PFSK-1 (cell line): ENCODE results near the gene ATP6V1F.

Experiments used
- FOXP2 ChIP-seq: optimal IDR thresholded peaks from 2 replicates; pipeline ENCODE3; 2011; ENCODE audit warnings: borderline replicate concordance, control low read depth, inconsistent platforms; ENCODE audit not compliant: insufficient read depth; ENCODE audit errors: extremely low read length, extremely low read depth
- POLR2AphosphoS5 ChIP-seq: IDR thresholded peaks from 2 replicates; pipeline ENCODE4 v1.6.1; 2012; ENCODE audit warnings: low read depth, mild to moderate bottlenecking, control low read depth, low read length, moderate library complexity
- REST ChIP-seq, 2 experiments: IDR thresholded peaks; 2 replicates each; pipeline versions ENCODE4 v1.6.1 to v1.8.0; 2011 to 2012; ENCODE audit warnings: low read depth in 2 of 2, low read length in 2 of 2, control low read depth in 1 of 2, inconsistent platforms in 1 of 2, mild to moderate bottlenecking in 1 of 2, moderate library complexity in 1 of 2; ENCODE audit not compliant: insufficient read depth in 1 of 2
- SIN3A ChIP-seq: IDR thresholded peaks from 2 replicates; pipeline ENCODE4 v1.6.1; 2012; ENCODE audit warnings: mild to moderate bottlenecking, low read length, moderate library complexity, borderline replicate concordance; ENCODE audit not compliant: insufficient read depth
- TAF1 ChIP-seq: IDR thresholded peaks from 2 replicates; pipeline ENCODE4 v1.6.1; 2012; ENCODE audit warnings: low read length, control low read depth, borderline replicate concordance; ENCODE audit not compliant: insufficient read depth

Gene ATP6V1F

GRCh38 chr7:128844777-128845311, 17.8 kb upstream of the ATP6V1F start:
- TF ChIP-seq POLR2AphosphoS5, result no peak
- TF ChIP-seq TAF1, result no peak
- no peak for TF ChIP-seq REST (IDR thresholded peaks at IDR 0.05; ENCODE audit: insufficient read depth in 1 of 2, low read depth in 2 of 2, low read length in 2 of 2)
- no peak for TF ChIP-seq SIN3A
- no peak for TF ChIP-seq FOXP2

DNA sequence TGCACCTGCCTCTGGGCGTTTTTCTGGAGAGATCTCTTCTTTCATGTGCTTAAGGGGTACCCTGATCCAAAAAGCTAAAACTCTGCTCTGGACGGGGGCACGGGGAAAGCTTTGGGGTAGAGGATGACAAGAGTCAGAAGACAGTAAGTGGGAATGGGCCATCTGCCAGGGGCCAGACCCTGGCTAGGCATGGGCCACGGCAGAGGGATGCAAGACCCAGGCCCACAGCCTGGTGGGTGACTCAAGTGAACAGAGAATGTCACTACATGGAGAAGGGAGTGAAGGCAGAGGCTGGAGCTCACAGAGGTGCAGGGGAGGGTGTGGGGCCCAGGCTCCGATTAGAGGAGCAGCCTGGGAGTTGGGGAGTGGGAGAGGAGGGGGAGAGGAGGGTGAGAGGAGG, 17.2 kb upstream of the ATP6V1F start:
- TF ChIP-seq FOXP2 (no peak), POLR2AphosphoS5 (no peak), TAF1 (no peak), REST (IDR thresholded peaks at IDR 0.05; ENCODE audit: insufficient read depth in 1 of 2, low read depth in 2 of 2, low read length in 2 of 2) (no peak), SIN3A (no peak)

DNA sequence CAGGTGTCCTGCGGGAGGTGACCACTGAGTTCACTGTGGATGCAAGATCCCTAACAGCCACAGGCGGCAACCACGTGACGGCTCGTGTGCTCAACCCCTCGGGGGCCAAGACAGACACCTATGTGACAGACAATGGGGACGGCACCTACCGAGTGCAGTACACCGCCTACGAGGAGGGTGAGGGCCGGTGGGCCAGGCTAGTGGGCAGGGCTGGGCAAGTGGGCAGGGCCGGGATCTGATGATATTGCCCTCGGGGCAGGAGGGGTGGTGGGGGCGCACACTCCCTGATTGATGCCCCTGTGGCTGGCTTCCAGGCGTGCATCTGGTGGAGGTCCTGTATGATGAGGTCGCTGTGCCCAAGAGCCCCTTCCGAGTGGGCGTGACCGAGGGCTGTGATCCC, 16.7 kb upstream of the ATP6V1F start:
- TF ChIP-seq TAF1 (no peak), POLR2AphosphoS5 (0 out of 2 replicates have a peak, but pooled peaks have one; percentile 15)

DNA sequence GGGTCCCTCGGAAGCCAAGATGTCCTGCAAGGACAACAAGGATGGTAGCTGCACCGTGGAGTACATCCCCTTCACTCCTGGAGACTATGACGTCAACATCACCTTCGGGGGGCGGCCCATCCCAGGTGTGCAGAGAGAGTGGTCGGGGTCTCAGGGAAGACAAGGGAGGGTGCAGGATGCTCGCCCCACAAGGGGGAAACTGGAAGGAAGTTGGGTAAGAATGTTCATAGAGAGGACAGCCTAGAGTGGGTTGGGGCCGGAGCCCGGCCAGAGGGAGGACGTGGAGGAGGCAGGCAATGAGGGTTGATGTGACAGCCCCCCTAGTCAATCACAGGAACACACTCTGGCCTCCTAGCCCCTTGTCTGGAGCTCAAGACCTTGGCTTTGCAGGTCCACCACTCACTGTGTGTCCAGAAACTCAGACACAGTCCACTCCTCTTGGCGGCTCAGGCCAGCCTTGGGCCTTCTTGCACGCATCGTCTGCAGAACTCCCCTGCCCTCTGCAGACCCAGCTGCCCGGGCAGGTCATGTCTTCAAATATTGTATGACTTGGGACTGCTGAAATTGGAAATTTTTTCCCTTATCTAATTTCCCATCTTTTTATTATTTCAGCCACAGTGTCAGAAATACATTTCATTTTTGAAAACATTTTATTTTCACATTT, 15.7 kb upstream of the ATP6V1F start:
- TF ChIP-seq TAF1 (no peak), FOXP2 (no peak), SIN3A (no peak), REST (IDR thresholded peaks at IDR 0.05; ENCODE audit: insufficient read depth in 1 of 2, low read depth in 2 of 2, low read length in 2 of 2) (no peak), POLR2AphosphoS5 (no peak)

- TF ChIP-seq REST (IDR thresholded peaks at IDR 0.05; ENCODE audit: insufficient read depth in 1 of 2, low read depth in 2 of 2, low read length in 2 of 2) (no peak), FOXP2 (no peak), TAF1 (no peak), SIN3A (no peak), POLR2AphosphoS5 (no peak)
These were observed 14.9 kb upstream of the ATP6V1F start for GRCh38 chr7:128847721-128848211.
